ENCODE results near the gene STIMATE.

STIMATE gene

DNA sequence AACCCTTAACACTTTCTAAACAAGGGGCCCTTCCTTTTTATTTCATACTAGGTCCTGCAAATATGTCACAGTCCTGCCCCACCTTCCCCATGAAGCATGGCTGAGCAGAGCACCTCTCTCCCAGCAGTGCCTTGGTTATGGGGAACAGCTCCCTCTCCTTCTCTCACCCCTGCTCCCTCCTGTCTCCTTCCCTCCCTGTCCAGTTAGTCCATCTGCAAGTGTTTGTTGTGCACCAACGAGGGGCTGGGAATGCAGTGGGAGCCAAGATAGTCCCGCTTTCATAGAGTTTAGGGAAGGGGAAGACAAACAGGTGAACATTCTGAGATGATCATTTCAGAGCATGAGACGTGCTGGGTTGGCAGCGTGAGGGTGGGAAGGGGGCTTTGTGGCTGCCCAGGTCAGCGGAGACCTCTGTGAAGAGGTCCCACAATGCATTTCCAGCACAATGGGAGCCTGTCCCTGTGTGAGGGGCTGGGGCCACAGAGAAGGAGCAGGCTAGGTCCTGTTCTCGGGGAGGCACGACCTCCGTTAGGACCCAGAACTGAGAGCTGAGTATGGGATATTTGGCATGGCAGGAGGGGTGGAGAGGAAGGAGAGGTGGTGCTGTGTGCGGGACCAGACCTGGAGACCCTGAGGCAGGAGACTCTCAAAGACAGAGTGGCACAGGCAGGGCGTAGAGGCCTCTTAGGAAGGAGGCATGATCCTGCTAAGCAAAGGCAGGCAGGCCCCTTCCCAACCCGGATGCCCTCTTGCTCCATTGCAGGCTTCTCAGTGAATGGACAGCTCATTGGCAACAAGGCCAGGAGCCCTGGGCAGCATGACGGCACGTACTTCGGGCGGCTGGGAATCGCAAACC, 108.2 kb downstream of the STIMATE start:
- DNase-seq = no peak

DNA sequence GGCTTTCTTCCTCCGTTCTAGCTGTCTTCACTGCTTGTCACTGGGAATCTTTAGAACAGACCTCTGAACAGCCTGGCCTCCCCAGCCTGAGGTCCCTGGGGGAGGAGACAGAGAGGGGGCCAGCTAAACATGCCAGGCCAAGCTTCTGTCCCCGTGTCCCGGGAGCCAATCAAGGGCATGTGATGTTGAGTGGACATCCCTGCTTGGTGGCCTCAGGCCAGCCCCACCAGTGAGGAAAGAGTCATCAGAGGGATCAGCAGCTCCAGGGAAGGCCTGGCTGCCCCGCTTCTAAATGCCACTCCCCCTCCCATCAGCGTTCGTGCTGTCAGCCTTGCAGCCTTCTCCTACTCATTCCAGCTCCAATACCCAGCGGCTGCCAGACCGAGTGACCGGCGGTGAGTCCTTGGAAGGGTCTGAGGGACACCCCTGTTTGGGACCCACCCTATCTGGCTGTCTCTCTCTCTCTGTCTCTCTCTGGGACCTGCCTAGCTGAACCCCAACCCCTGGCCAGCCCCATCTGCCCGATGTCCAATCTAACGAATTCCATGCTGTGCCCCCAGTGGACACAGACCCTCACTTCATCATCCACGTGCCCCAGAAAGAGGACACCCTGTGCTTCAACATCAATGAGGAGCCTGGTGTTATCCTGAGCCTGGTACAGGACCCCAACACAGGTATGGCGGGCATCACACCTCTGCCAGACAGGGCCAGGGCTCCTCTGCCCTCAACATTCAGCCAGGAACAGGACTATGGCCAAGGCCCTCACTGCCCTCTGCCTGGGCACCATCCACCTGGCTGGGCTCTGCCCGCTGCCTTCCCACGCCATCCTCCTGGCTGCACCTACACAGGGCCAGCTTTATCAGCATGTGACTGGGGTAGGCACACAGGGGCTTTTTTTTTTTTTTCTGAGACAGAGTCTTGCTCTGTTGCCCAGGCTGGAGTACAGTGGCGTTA, 109.4 kb downstream of the STIMATE start:
- no peak for DNase-seq

DNA sequence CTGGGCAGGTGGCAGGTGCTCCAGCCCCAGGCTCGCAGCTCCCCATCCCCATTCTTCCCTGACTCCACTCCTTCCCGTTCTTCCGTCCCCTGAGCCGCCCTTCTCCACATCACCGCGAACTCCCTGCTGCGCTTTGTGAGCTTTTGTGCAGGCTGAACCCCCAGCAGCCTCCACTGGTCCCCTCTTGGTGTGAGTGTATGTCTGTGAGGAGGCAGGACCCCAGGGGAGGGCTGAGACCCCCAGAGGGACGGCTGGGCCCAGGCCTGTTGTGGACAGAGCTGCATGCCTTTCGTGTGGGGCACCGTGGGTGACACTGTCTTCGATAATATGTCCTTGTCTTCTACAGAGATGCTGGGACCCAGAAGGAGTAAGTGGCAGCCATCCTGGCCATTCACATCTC, 110.1 kb downstream of the STIMATE start:
- no peak for DNase-seq
